Activated CD4-positive, alpha-beta memory T cell treated with anti-CD3 and anti-CD28 coated beads for 36 hours (primary cell): ENCODE results near the gene ZNF33B. TPM values are rescaled to one million over a fixed set of nuclear protein-coding genes. Genes with fewer than 3 reads are reported as not detected.

Experiments used
- CTCF ChIA-PET: fragments of 350-600 bp; sonication (Branson Sonifier 250); formaldehyde crosslinking; loops from one replicate; lab custom pipeline; 2021; ENCODE audit warnings: antibody characterized with exemption, inconsistent platforms; lab: Charles Lee
- POLR2A ChIA-PET: fragments of 350-600 bp; sonication (Branson Sonifier 250); formaldehyde crosslinking; loops from one replicate; lab custom pipeline; 2021; ENCODE audit warnings: antibody characterized with exemption; lab: Charles Lee
- DNase-seq: peaks from one replicate; pipeline ENCODE4 v3.0.0-alpha.2; 2020
- H3K27ac Mint-ChIP-seq: one replicate; pipeline ENCODE4 v1.8.0; 2021; ENCODE audit warnings: mixed read lengths
- H3K27me3 Mint-ChIP-seq: one replicate; pipeline ENCODE4 v1.8.0; 2021; ENCODE audit warnings: mixed read lengths
- H3K36me3 Mint-ChIP-seq: one replicate; pipeline ENCODE4 v1.8.0; 2021; ENCODE audit warnings: mixed read lengths
- H3K4me1 Mint-ChIP-seq: one replicate; pipeline ENCODE4 v1.8.0; 2021; ENCODE audit warnings: low read depth, mixed read lengths
- H3K4me3 Mint-ChIP-seq: one replicate; pipeline ENCODE4 v1.8.0; 2021; ENCODE audit warnings: mild to moderate bottlenecking, mixed read lengths
- H3K9me3 Mint-ChIP-seq: one replicate; pipeline ENCODE4 v1.8.0; 2021; ENCODE audit warnings: mixed read lengths
- intact Hi-C: fragments of 100-400 bp; cut with micrococcal nuclease; formaldehyde crosslinking; loops from one replicate; pipeline ENCODE4 v1.15.1; 2023
- total RNA-seq, 2 experiments: library from RNA; stranded (reverse); gene quantifications; one replicate each; pipeline ENCODE4 v1.2.3, GENCODE V29; 2021

The ZNF33B gene
- total RNA-seq, 2 experiments from 2014 or later: 6.4 to 7.3 TPM

GRCh38 chr10:42551582-42552187 is 86.7 kb downstream of the ZNF33B start:
- intact Hi-C loops: loop anchor here (1.0 to 5.0 kb wide), 5 partner anchors 87 to 1097 kb away; partner anchors contain the start of genes BMS1, CSGALNACT2, ZNF32 and ZNF33B
- Mint-ChIP-seq H3K27me3 (no peaks in the 10 kb centered on the region), H3K27ac (peak overlapping the region; percentile 87), H3K36me3 (peaks cover 40% of the 10 kb centered on the region), H3K9me3 (peaks cover 10% of the 10 kb centered on the region), H3K4me1 (peaks cover 41% of the 10 kb centered on the region), H3K4me3 (peak overlapping the region; percentile 95)
- DNase-seq: no peak
- ChIA-PET POLR2A (no interaction called here), CTCF (no interaction called here)

GRCh38 chr10:42549851-42550250 is 88.5 kb downstream of the ZNF33B start:
- H3K36me3 Mint-ChIP-seq: peaks cover 53% of the 10 kb centered on the region
- peaks cover 43% of the 10 kb centered on the region for H3K4me1 Mint-ChIP-seq
- H3K4me3 Mint-ChIP-seq: no peak overlapping the region

GRCh38 chr10:42548254-42548653 is 90.1 kb downstream of the ZNF33B start:
- CTCF ChIA-PET: no interaction called here
- no peak for DNase-seq
- intact Hi-C loops: no loop called here
- POLR2A ChIA-PET: no interaction called here
- H3K27ac Mint-ChIP-seq: no peak overlapping the region
- H3K9me3 Mint-ChIP-seq: peaks cover 33% of the 10 kb centered on the region
- H3K4me3 Mint-ChIP-seq: no peak overlapping the region
- no peaks in the 10 kb centered on the region for H3K27me3 Mint-ChIP-seq
- H3K36me3 Mint-ChIP-seq: peaks cover 67% of the 10 kb centered on the region
- peaks cover 40% of the 10 kb centered on the region for H3K4me1 Mint-ChIP-seq

More at GRCh38 chr10:42549851-42550250, 88.5 kb downstream of the ZNF33B start:
- no peak overlapping the region for H3K27ac Mint-ChIP-seq
- CTCF ChIA-PET: no interaction called here
- POLR2A ChIA-PET: no interaction called here
- DNase-seq: no peak
- H3K27me3 Mint-ChIP-seq: no peaks in the 10 kb centered on the region
- peaks cover 23% of the 10 kb centered on the region for H3K9me3 Mint-ChIP-seq
- intact Hi-C loops: loop anchor here (5.0 kb wide), 2 partner anchors 247 to 587 kb away; partner anchors contain the start of gene CSGALNACT2

GRCh38 chr10:42544945-42545344 is 93.4 kb downstream of the ZNF33B start:
- POLR2A ChIA-PET: no interaction called here
- intact Hi-C loops: no loop called here
- H3K4me1 Mint-ChIP-seq: peaks cover 21% of the 10 kb centered on the region

GRCh38 chr10:42543840-42544372 is 94.5 kb downstream of the ZNF33B start:
- Mint-ChIP-seq H3K9me3 (peaks cover 60% of the 10 kb centered on the region), H3K4me1 (peaks cover 16% of the 10 kb centered on the region), H3K27ac (no peak overlapping the region), H3K36me3 (peaks cover 86% of the 10 kb centered on the region), H3K27me3 (no peaks in the 10 kb centered on the region), H3K4me3 (no peak overlapping the region)
- CTCF ChIA-PET: no interaction called here
- POLR2A ChIA-PET: no interaction called here
- intact Hi-C loops: no loop called here
- DNase-seq: no peak

More at GRCh38 chr10:42544945-42545344, 93.4 kb downstream of the ZNF33B start:
- H3K27ac Mint-ChIP-seq: no peak overlapping the region
- H3K27me3 Mint-ChIP-seq: no peaks in the 10 kb centered on the region
- H3K9me3 Mint-ChIP-seq: peaks cover 57% of the 10 kb centered on the region
- H3K36me3 Mint-ChIP-seq: peaks cover 83% of the 10 kb centered on the region
- CTCF ChIA-PET: no interaction called here
- H3K4me3 Mint-ChIP-seq: no peak overlapping the region
- DNase-seq: no peak

Other genes starting within 250 kb of the ZNF33B start
- gene BMS1, start 144.2 kb upstream of the ZNF33B start, total RNA-seq: 10 to 100 TPM; 25.5 to 25.9 TPM